Stimulated activated naive CD8-positive, alpha-beta T cell treated with anti-CD3 and anti-CD28 coated beads, Interleukin-15, Interleukin-2, amounts not matched to agents 100 ng/mL and 50 ng/mL, for 24 hours (primary cell): ENCODE data around the gene CSF2RB.

Experiments used
- H3K27ac Mint-ChIP-seq: one replicate; pipeline ENCODE4 v1.8.0; 2021; ENCODE audit warnings: mild to moderate bottlenecking, mixed read lengths
- H3K27me3 Mint-ChIP-seq: one replicate; pipeline ENCODE4 v1.8.0; 2021; ENCODE audit warnings: mixed read lengths
- H3K36me3 Mint-ChIP-seq: one replicate; pipeline ENCODE4 v1.8.0; 2021; ENCODE audit warnings: low read depth, mixed read lengths
- H3K4me1 Mint-ChIP-seq: one replicate; pipeline ENCODE4 v1.8.0; 2021; ENCODE audit warnings: low read depth, mixed read lengths
- H3K4me3 Mint-ChIP-seq: one replicate; pipeline ENCODE4 v1.8.0; 2021; ENCODE audit warnings: mild to moderate bottlenecking, mixed read lengths
- H3K9me3 Mint-ChIP-seq: one replicate; pipeline ENCODE4 v1.8.0; 2021; ENCODE audit warnings: mixed read lengths

Gene CSF2RB

DNA sequence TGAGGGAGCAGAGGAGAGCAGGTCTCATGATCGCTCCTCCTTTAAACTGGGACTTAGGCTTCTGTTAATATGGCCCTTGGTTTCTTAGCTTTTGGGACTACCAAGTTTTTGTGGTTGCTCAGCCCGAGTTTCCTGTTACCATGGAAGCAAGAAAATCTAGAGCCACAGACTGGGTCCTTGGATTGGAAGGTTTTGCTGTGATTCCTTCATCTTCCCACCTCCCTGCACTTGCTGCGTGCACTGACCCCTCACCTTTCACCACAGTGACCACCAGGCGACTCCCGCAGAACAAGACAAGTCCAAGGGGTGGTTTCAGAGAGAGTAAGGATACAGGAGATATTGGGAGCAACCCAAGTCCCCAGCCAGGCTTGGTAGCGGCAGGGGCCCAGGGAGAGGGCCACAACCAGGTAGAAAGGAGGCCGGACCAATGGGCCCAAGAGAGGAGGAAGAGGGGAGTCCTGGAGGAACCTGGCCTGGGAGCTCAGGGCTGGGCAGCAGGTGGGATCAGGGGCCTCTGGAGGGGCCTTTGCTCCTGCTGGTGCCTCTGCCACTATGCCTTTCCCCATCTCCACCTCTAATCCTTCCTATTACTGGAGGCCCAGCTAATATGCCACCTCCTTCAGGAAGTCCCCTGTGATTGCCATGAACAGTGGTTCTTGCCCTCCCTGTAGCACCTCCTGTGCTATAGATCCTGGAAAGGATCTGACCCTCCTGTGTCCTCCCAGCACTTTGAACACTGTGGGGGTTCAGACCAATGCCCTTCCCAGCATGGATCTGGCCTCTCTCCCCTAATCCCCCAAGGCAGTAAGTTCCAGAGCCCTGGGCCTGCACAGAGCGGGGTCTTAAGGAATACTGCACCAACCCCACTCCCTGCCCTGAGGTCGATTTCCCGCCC is 21.2 kb downstream of the CSF2RB start:
- no peaks in the 10 kb centered on the region for H3K36me3 Mint-ChIP-seq
- H3K4me1 Mint-ChIP-seq = no peaks in the 10 kb centered on the region

GRCh38 chr22:36935313-36935610 is 21.8 kb downstream of the CSF2RB start:
- H3K36me3 Mint-ChIP-seq = no peaks in the 10 kb centered on the region
- peaks cover under 1% of the 10 kb centered on the region for H3K27me3 Mint-ChIP-seq
- H3K4me1 Mint-ChIP-seq = no peaks in the 10 kb centered on the region
- H3K4me3 Mint-ChIP-seq = no peak overlapping the region
- no peaks in the 10 kb centered on the region for H3K9me3 Mint-ChIP-seq
- H3K27ac Mint-ChIP-seq = no peak overlapping the region

More for the DNA sequence above, 21.2 kb downstream of the CSF2RB start:
- no peaks in the 10 kb centered on the region for H3K27me3 Mint-ChIP-seq
- H3K4me3 Mint-ChIP-seq = no peak overlapping the region
- H3K27ac Mint-ChIP-seq = no peak overlapping the region
- H3K9me3 Mint-ChIP-seq = no peaks in the 10 kb centered on the region

DNA sequence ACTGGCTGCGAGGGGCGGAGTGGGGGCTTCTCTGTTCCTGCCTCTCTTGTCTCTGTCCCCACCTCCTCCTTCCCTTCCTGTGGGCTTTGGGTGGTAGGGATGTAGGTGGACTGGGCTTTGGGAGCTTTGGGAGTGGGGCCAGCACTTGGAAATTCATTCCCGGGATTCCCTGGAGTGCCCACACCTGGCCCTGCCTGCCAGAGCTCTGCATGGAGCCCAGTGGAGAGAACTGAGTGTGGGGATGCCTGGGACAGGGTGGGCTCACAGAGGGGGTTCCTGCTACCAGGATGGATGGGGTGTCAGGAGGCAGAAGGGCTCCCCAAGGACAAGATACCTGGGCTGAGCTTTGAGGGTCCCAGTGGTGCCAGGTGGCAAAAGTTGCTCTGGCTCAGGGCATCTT is 22.3 kb downstream of the CSF2RB start:
- Mint-ChIP-seq H3K27ac (no peak overlapping the region), H3K4me1 (peaks cover 3% of the 10 kb centered on the region)

DNA sequence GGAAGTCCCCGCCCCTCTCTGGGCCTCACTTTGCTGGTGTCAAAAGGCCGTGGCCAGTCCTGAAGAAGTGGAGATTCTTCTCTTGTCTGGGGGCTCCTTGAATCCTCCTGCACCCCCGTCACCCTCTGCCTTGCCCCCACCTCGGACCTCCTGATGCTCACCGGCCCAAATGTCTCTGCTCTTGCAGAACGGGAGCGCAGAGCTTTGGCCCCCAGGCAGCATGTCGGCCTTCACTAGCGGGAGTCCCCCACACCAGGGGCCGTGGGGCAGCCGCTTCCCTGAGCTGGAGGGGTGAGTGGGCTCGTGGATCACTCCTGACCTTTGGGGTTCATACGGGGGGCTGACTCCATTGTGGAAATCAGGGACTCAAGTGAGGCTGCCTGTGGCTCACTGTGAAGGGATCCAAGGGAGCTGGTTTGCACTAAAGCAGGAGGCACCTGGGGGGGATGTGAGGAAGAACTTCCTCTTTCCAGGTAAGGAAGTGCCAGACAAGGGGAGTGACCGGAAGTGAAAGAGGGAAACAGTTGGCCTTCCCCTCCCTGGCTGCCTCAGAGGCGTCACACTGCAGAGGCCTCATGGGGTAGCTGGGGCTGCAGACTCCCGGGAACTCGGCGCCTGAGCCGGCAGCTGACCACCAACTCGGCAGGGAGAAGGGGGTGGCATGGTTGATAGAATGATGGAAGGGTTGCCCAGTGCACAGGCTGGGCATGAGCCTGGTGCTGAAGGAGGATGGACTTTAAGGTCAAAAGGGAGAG is 23.1 kb downstream of the CSF2RB start:
- H3K27me3 Mint-ChIP-seq = peaks cover 3% of the 10 kb centered on the region
- H3K4me3 Mint-ChIP-seq = no peak overlapping the region
- peaks cover 9% of the 10 kb centered on the region for H3K4me1 Mint-ChIP-seq
- no peak overlapping the region for H3K27ac Mint-ChIP-seq
- H3K36me3 Mint-ChIP-seq = no peaks in the 10 kb centered on the region
- H3K9me3 Mint-ChIP-seq = no peaks in the 10 kb centered on the region

More for the DNA sequence above, 22.3 kb downstream of the CSF2RB start:
- Mint-ChIP-seq H3K27me3 (peaks cover 3% of the 10 kb centered on the region), H3K9me3 (no peaks in the 10 kb centered on the region), H3K4me3 (no peak overlapping the region), H3K36me3 (no peaks in the 10 kb centered on the region)

GRCh38 chr22:36937319-36938027 is 24.0 kb downstream of the CSF2RB start:
- peaks cover 3% of the 10 kb centered on the region for H3K27me3 Mint-ChIP-seq
- H3K9me3 Mint-ChIP-seq = no peaks in the 10 kb centered on the region
- no peak overlapping the region for H3K4me3 Mint-ChIP-seq
- H3K4me1 Mint-ChIP-seq = peaks cover 9% of the 10 kb centered on the region
- no peaks in the 10 kb centered on the region for H3K36me3 Mint-ChIP-seq
- no peak overlapping the region for H3K27ac Mint-ChIP-seq

DNA sequence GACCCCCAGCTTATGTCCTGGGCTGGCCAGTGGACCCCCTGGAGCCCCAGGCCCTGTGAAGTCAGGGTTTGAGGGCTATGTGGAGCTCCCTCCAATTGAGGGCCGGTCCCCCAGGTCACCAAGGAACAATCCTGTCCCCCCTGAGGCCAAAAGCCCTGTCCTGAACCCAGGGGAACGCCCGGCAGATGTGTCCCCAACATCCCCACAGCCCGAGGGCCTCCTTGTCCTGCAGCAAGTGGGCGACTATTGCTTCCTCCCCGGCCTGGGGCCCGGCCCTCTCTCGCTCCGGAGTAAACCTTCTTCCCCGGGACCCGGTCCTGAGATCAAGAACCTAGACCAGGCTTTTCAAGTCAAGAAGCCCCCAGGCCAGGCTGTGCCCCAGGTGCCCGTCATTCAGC is 24.6 kb downstream of the CSF2RB start:
- Mint-ChIP-seq H3K9me3 (no peaks in the 10 kb centered on the region), H3K36me3 (no peaks in the 10 kb centered on the region), H3K27me3 (peaks cover 3% of the 10 kb centered on the region), H3K27ac (no peak overlapping the region), H3K4me1 (peaks cover 9% of the 10 kb centered on the region), H3K4me3 (no peak overlapping the region)

GRCh38 chr22:36938886-36939285 is 25.5 kb downstream of the CSF2RB start:
- no peak overlapping the region for H3K4me3 Mint-ChIP-seq
- H3K4me1 Mint-ChIP-seq = peaks cover 9% of the 10 kb centered on the region
- H3K27ac Mint-ChIP-seq = no peak overlapping the region
- no peaks in the 10 kb centered on the region for H3K9me3 Mint-ChIP-seq
- peaks cover 3% of the 10 kb centered on the region for H3K27me3 Mint-ChIP-seq
- no peaks in the 10 kb centered on the region for H3K36me3 Mint-ChIP-seq

DNA sequence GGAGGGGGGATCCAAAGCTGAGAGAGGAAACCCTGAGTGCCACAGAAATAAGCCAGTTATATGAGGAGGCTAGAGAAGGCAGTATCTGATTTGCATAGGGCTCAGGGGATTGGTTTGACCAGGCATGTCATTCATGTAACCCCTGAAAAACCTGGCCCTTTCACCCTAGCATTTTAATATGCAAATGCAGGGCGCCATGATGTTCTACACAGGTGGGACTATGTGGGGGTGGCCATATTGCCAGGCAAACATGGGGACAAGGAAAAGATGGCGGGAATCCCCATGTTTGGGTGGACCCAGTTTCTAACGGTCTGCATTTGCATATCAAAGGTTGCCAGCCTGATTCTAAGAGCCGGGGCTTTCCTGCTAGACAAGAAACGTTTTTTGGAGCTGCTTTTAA is 27.2 kb downstream of the CSF2RB start:
- H3K36me3 Mint-ChIP-seq = no peaks in the 10 kb centered on the region
- no peak overlapping the region for H3K4me3 Mint-ChIP-seq
- peaks cover 3% of the 10 kb centered on the region for H3K27me3 Mint-ChIP-seq
- H3K4me1 Mint-ChIP-seq = peaks cover 9% of the 10 kb centered on the region
- H3K27ac Mint-ChIP-seq = no peak overlapping the region
- no peaks in the 10 kb centered on the region for H3K9me3 Mint-ChIP-seq

GRCh38 chr22:36942556-36942955 is 29.1 kb downstream of the CSF2RB start:
- Mint-ChIP-seq H3K4me1 (peaks cover 9% of the 10 kb centered on the region), H3K27me3 (peaks cover 3% of the 10 kb centered on the region), H3K4me3 (no peak overlapping the region), H3K36me3 (no peaks in the 10 kb centered on the region), H3K9me3 (no peaks in the 10 kb centered on the region), H3K27ac (no peak overlapping the region)

- Mint-ChIP-seq H3K4me1 (no peaks in the 10 kb centered on the region), H3K9me3 (no peaks in the 10 kb centered on the region), H3K27ac (no peak overlapping the region), H3K36me3 (no peaks in the 10 kb centered on the region), H3K4me3 (no peak overlapping the region), H3K27me3 (no peaks in the 10 kb centered on the region)
Measured at GRCh38 chr22:36946421-36947158, 33.2 kb downstream of the CSF2RB start.

DNA sequence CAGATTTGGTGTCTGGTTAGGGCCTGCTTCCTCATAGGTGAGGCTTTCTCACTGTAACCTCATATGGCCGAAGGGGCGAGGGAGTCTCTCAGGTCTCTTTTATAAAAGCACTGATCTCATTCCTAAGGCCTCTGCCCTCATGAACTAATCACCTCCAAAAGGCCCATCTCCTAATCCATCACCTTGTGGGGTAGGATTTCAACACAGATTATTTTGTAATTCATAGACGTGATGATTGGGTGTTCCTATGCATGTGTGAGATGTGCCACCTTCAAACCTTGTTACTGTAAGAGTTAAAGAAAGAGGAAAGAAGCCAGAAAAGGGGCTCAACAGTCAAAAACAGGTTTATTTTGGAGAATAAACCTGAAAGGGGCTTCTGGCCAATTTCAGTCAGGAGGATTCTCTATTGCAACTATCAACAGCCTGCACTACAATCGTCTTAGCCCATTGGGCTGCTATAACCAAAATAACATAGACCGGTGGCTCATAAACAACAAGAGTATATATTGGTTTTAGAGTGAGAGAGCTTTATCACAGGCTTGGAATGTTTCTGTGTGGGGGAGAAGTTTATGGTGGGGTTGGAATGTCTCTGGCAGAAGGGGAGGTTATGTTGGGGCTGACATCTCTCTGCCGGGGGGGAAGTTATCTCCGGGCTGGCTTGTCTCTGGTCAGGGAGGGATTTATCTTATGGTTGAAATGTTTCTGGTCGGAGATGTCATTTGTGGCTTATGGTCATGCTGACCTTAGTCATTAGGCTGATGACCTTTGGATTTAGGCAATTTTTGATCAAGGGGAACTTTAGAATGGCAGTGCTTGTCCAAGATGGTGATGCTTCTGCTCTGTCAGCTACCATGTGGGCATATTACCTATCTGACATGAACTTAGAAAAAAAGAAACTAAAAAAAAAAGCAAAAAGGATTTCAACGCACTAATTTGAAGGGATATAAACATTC is 35.1 kb downstream of the CSF2RB start:
- H3K27me3 Mint-ChIP-seq = no peaks in the 10 kb centered on the region
- H3K36me3 Mint-ChIP-seq = no peaks in the 10 kb centered on the region
- no peak overlapping the region for H3K4me3 Mint-ChIP-seq
- no peaks in the 10 kb centered on the region for H3K4me1 Mint-ChIP-seq
- no peak overlapping the region for H3K27ac Mint-ChIP-seq
- H3K9me3 Mint-ChIP-seq = no peaks in the 10 kb centered on the region

DNA sequence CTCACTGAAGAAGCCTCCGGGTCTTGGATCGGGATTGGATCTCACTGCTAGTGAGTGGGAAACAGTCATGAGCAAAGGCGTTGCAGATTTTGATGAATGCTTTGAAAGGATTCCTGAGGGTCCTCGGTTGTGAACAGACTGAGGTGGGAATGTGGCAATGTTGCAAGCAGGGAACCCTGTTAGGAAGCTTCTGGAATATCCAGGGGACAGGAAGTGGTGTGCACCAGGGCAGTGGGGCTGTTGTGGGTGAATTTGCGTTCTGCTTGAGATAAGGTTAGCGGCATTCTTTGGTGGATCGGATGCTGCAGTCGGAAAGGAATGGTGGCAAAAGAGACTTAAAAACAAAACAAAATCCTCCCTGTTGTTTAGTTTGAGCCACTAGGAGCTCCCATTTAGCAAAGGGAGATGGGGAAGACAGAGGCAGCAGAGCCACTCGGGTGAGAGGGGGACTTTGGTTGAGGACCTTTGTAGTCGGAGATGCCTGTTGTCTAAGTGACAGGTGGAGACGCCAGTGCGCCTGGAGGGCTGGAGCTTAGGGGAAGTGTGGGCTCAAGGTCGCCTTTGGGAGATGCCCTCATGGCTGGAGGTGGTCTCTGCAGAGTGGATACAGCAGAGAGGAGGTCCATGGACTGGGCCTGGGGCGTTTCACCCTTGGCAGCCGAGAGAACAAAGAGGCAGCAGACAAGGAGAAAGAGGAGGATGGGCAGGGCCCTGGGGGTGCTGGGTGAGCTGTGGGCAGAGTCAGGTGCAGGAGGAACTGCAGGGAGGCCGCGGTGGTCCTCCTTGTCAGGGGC is 37.6 kb downstream of the CSF2RB start:
- no peak overlapping the region for H3K4me3 Mint-ChIP-seq

DNA sequence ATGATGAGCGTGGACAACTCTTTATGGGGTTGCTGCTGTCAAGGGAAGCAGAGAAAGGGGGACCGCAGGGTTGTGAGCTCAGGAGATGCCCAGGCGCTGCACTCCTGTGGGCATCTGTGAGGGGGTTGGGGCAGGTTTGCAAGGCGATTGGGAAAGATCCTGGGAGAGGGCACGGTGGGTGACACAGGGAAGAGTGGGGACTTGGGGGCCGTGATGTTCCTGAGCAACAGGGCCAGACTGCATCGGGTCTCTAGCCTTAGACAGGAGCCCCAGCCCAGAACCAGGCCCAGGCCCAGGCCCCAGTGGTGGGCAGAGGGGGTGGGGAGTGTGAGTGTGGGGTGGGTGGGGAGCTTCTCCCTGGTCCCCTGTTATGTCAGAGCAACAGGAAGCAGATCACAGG is 38.3 kb downstream of the CSF2RB start:
- Mint-ChIP-seq H3K9me3 (peaks cover 3% of the 10 kb centered on the region), H3K27me3 (peaks cover 6% of the 10 kb centered on the region), H3K27ac (no peak overlapping the region), H3K36me3 (no peaks in the 10 kb centered on the region), H3K4me1 (no peaks in the 10 kb centered on the region), H3K4me3 (no peak overlapping the region)

More for the DNA sequence above, 37.6 kb downstream of the CSF2RB start:
- peaks cover 6% of the 10 kb centered on the region for H3K27me3 Mint-ChIP-seq
- no peaks in the 10 kb centered on the region for H3K36me3 Mint-ChIP-seq
- H3K27ac Mint-ChIP-seq = no peak overlapping the region
- no peaks in the 10 kb centered on the region for H3K4me1 Mint-ChIP-seq
- H3K9me3 Mint-ChIP-seq = no peaks in the 10 kb centered on the region
